HG02870 (cell line): ENCODE measurements around the gene OGFR.
A peak's percentile ranks its signal among the peaks of the same experiment; 100 is the strongest.

ENCODE experiments used
- ATAC-seq: cut with Tn5 transposase; IDR thresholded peaks from one replicate; pipeline ENCODE4 v1.9.1; 2021; ENCODE audit warnings: mild to moderate bottlenecking, moderate library complexity; ENCODE audit not compliant: unreplicated experiment

The OGFR gene

DNA sequence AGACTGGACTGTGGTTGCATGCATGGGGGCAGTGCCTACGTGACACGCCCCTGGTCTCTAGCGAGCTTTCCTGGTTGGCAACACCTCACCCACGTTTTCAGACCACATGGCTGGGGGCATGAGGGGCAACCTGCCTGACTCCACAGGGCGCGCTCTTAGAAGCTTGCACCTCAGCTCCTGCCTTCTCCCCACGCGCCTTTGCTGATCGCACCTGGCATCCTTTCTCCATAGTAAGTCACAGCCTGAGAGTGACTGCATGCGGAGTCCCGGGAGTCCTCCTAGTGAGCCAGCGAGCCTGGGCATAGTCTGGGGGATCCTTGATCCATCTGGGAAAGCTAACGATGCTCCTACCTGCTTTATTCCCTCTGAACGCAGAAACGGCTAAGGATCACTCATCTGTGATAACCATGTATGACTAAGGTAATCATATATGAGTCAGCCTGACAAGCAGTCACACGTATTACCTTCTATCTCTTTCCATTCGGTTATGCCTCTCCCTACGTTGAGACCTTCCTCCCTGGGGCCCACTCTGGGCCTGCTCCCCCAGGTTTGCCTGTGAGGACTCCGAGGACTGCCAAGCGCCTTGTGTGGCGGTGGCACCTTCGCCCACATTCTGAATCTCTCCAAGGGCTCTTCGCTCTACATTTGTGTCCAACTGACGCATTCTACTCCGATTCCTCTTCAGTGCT, 52.4 kb downstream of the OGFR start:
- ATAC-seq, result no peak

DNA sequence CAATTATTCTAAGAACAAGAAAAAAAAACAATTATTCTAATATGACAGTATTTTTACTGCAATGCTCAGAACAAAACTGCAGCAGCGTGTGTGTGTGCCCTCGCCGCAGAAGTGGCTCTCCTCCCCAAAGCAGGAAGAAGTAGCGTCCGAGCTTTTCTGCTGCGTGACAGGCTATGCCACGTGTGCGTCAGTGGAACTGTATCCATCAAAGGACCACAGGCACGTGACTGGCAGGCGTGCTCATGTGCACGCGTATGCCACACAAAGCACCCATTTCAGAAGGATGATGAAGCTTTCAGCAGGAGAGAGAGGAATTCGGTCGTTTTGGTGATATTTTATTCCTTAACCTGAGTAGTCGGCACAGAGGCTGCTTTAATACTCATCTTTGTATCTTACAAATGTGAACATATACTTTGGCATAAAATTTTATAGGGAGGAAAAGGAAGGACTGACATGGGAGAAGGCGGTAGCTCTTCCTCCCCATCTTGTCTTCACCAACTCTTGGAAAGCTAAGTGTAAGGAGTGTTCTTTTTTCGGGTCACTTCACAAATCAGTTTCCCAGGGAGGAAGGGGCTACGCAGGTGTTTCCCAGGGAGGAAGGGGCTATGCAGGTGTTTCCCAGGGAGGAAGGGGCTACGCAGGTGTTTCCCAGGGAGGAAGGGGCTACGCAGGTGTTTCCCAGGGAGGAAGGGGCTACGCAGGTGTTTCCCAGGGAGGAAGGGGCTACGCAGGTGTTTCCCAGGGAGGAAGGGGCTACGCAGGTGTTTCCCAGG, 53.6 kb downstream of the OGFR start:
- ATAC-seq, result no peak

DNA sequence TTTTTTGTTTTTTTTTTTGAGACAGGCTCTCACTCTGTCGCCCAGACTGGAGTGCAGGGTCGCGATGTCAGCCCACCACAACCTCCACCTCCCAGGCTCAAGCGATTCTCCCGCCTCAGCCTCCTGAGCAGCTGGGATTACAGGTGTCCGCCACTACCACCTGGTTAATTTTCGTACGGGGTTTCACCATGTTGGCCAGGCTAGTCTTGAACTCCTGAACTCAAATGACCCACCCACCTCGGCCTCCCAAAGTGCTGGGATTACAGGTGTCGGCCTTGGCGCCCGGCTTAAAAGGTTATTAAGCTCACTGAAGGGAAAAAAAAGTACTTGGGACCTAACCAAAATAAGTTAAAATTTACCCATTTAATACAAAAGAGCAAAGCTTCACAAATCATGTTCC, 55.1 kb downstream of the OGFR start:
- no peak for ATAC-seq

DNA sequence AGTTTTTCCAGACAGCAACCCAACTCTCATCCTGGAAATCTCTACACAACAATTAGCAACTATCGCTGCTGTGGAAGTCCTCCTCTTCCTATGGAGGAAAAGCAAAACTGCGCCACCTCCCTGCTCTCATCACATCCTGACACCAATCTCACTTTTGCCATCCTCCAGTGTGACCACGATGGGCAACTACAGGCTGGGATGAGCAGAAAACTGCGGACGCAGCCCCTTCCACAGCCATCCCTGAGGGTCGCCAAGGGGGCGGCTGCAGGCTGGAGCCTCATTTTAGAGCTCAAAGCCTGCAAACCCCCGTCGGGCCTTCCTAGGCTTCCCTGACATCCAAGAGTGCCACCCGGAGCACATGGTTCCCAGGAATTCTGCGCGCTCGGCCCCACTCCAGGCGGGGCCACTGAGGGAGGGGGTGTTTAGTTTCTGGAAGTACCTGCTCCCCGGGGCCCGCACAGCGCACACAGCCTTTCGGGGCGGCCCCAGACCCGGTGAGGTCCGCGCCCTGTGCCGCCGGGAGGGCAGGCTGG, 55.8 kb downstream of the OGFR start:
- no peak for ATAC-seq

DNA sequence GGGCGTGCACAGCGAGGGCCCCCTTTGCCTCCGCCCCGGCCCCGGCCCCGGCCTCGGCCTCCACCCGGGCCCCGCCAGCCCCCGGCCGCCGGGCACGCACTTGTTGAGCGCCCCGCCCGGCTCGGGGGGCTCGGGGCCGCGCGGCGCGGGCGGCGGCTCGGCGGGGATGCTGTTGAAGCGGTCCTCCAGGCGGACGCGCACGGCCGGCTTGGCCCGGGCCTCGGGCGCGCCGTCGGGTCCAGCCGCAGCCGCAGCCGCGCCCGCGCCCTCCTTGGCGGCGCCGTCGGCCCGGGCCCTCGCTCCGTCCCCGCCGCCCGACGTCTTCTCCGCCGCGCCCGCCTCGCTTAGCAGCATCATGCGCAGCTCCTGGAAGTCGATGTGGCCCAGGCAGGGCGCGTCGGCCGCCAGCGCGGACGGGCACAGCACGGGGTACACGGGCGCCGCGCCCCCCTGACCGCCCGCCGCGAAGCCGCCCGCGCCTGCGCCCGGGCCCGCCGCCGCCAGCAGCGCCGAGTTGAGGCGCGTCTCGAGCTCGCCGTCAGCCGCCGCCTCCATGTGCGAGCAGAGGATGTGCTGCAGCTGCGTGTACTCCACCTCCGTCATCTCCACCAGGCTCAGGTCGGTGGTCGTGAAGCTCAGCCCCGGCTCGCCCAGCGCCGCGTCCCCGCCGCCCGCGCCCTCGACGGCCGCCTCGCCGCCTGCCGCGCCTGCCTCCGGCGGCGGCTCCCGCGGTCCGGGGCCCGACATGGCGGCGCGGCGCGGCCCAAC, 56.5 kb downstream of the OGFR start:
- ATAC-seq, result peak; percentile 24

DNA sequence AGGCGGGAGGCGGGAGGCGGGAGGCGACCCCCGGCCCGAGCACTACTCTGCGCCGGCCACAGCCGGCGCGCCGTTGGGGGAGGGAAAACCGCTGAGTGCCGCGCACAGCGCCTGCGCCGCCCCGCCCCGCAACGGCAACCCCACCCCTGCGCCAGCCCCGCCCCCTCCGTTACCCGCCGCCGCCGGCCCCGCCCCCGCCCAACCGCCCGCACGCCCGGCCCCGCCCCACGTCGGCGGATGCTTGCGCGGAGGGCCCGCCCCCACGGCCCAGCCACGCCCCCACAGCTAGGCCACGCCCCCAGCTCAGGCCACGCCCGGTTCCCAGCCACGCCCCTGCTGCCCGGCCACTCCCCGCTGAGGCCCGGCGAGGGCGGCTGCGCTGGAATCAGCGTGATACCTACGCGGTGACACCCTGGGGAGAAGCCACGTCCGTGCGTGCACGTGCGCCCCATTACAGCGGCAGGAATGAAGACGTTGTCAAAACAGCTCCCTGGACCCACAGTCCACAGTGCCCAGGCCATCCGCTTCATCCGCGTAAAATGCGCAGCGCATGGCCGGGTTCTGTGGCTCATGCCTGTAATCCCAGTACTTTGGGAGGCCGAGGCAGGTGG, 57.2 kb downstream of the OGFR start, which contains the start of gene TCFL5:
TSS of gene TCFL5 (minus strand) at position 97 of the 611 bp plus-strand sequence. CDS start 152 bp downstream, outside the sequence.
- ATAC-seq, result peak; percentile 53
